Sigmoid colon (tissue), 7 donors: ENCODE measurements around the gene CD52. TPM values are rescaled to one million over a fixed set of nuclear protein-coding genes. Genes with fewer than 3 reads are reported as not detected.

Experiments
- DNase-seq: peaks from one replicate; pipeline ENCODE4 v3.0.0-alpha.2; 2019
- H3K27ac ChIP-seq, 4 donors: fragments of 200-600 bp; sonication (generic); one replicate each; pipeline ENCODE4 v1.5.1; 2016 to 2019; ENCODE audit warnings: mild to moderate bottlenecking in 1 of 4
- H3K27me3 ChIP-seq, 3 donors: fragments of 200-600 bp; sonication (generic); one replicate each; pipeline ENCODE4 v1.5.1; 2019; ENCODE audit warnings: mild to moderate bottlenecking in 1 of 3
- H3K36me3 ChIP-seq, 4 donors: fragments of 200-600 bp; sonication (generic); one replicate each; pipeline ENCODE4 v1.5.1; 2016 to 2019
- H3K4me1 ChIP-seq, 4 donors: fragments of 200-600 bp; sonication (generic); one replicate each; pipeline ENCODE4 v1.5.1; 2017 to 2019
- H3K4me3 ChIP-seq, 4 donors: fragments of 200-600 bp; sonication (generic); one replicate each; pipeline ENCODE4 v1.5.1; 2017 to 2019; ENCODE audit warnings: mild to moderate bottlenecking in 2 of 4, moderate library complexity in 1 of 4
- H3K9me3 ChIP-seq, 4 donors: fragments of 200-600 bp in 3 of 4; sonication (generic) in 3 of 4; one replicate each; pipeline versions ENCODE4 v1.5.1 to v1.6.1; 2013 to 2019
- CTCF ChIP-seq, 4 experiments: fragments of 450-650 bp in 3 of 4; fragments of 200-600 bp in 1 of 4; IDR thresholded peaks; one replicate each; pipeline ENCODE4 v1.5.1; 2016 to 2019; ENCODE audit warnings: antibody characterized with exemption in 4 of 4, mild to moderate bottlenecking in 3 of 4, moderate library complexity in 2 of 4
- EP300 ChIP-seq, 4 donors: sonication (generic); formaldehyde crosslinking; IDR thresholded peaks; one replicate each; pipeline ENCODE4 v1.6.1; 2017; ENCODE audit warnings: antibody characterized with exemption in 4 of 4
- POLR2A ChIP-seq, 2 donors: fragments of 450-650 bp; IDR thresholded peaks; one replicate each; pipeline ENCODE4 v1.6.1; 2016; ENCODE audit warnings: antibody characterized with exemption in 2 of 2, mild to moderate bottlenecking in 2 of 2, moderate library complexity in 2 of 2
- POLR2AphosphoS5 ChIP-seq, 4 donors: sonication (generic); formaldehyde crosslinking; IDR thresholded peaks; one replicate each; pipeline ENCODE4 v1.6.1; 2017; ENCODE audit warnings: antibody characterized with exemption in 4 of 4
- whole genome bisulfite sequencing, 2 donors: extraction: QIAGEN DNeasy Blood & Tissue Kit; methylation state at CpG; one replicate each; pipeline ENCODE4 v1.1.7; 2013; 5-methylcytosine and 5-hydroxymethylcytosine counted together
- intact Hi-C: fragments of 100-400 bp; cut with DNase I; formaldehyde crosslinking; loops from one replicate; pipeline ENCODE4 v1.15.1; 2023
- polyA plus RNA-seq, 3 donors: library from polyadenylated mRNA; stranded (reverse); fragments of 200-250 nt; gene quantifications; one replicate each; pipeline ENCODE4 v1.2.3, GENCODE V29; 2013
- total RNA-seq, 4 donors: library from RNA; depleted of rRNA; stranded (reverse); fragments of >200 nt; gene quantifications; one replicate each; pipeline ENCODE4 v1.1.0, GENCODE V29; 2016
- donor health status: healthy with polysubstance abuse.
- donor health status: Bipolar disorder and iron deficiency.
- donor health status: healthy.

The CD52 gene
- total and polyA plus RNA-seq, 7 donors = 1.6 to 556 (median 19.8) TPM; not detected in 2

- no peak overlapping the region for H3K4me3 ChIP-seq
Measured at GRCh38 chr1:26296340-26297056, 21.3 kb upstream of the CD52 start.

DNA sequence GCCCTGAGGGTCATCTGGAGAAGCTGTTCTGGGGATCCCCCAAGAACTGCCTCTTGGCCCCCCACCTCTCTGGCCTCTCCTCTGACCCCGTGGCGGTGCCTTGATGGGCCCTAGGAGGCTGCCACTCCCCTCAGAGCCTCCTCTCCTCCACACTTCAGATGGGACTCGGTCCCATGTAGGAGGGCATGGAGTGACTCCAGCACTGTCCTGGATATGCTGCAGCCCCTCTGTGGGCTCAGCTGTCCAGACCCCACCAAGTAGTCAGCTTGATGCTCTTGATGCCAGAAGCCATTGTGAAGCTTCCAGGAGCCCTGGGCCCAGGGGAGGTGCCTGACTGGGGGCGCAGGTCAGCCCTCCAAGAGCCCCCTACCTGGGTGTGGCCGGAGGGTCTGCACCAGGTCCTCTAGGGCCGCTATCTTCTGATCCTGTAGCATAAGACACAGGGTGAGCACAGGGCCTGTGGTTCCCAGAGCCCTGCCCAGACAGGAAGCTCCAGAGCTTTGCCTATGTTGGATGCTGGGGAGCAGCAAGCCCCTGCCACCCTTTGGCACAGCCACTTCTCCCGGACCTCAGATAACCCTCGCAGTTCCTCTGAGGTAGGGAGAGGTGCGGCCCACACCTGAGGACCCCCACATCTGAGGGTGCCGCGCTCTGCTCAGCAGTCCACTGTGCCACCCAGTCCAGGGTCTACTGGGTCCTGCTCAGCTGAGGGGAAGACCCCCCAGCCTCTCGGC, 20.5 kb upstream of the CD52 start:
- TF ChIP-seq CTCF (IDR thresholded peaks at IDR 0.05) = no peak
- no peak for TF ChIP-seq POLR2AphosphoS5 (IDR thresholded peaks at IDR 0.05)
- TF ChIP-seq EP300 (IDR thresholded peaks at IDR 0.05) = no peak
- no peak for TF ChIP-seq POLR2A (IDR thresholded peaks at IDR 0.05)
- Histone ChIP-seq H3K4me1 (no peaks in the 10 kb centered on the region), H3K27ac (no peak overlapping the region), H3K9me3 (no peaks in the 10 kb centered on the region), H3K36me3 (no peaks in the 10 kb centered on the region), H3K4me3 (no peak overlapping the region), H3K27me3 (no peaks in the 10 kb centered on the region)
- intact Hi-C loops = no loop called here
- DNase-seq = no peak
- 93 to 97% methylated on average over 12 of the region's 12 CpGs for WGBS, 2 donors

More at GRCh38 chr1:26296340-26297056, 21.3 kb upstream of the CD52 start:
- H3K36me3 ChIP-seq = no peaks in the 10 kb centered on the region
- H3K9me3 ChIP-seq = no peaks in the 10 kb centered on the region
- no peak for DNase-seq
- no peaks in the 10 kb centered on the region for H3K4me1 ChIP-seq
- TF ChIP-seq CTCF (IDR thresholded peaks at IDR 0.05) (no peak), POLR2A (IDR thresholded peaks at IDR 0.05) (no peak), EP300 (IDR thresholded peaks at IDR 0.05) (no peak), POLR2AphosphoS5 (IDR thresholded peaks at IDR 0.05) (no peak)
- intact Hi-C loops = no loop called here
- no peaks in the 10 kb centered on the region for H3K27me3 ChIP-seq
- H3K27ac ChIP-seq = no peak overlapping the region
- 88 to 91% methylated on average over 16 of the region's 16 CpGs for WGBS, 2 donors

- intact Hi-C loops = no loop called here
Measured at GRCh38 chr1:26297791-26298124, 20.0 kb upstream of the CD52 start.

GRCh38 chr1:26300578-26301275, 17.0 kb upstream of the CD52 start:
- H3K9me3 ChIP-seq = no peaks in the 10 kb centered on the region
- intact Hi-C loops = no loop called here
- DNase-seq = no peak
- H3K27ac ChIP-seq = no peak overlapping the region
- no peaks in the 10 kb centered on the region for H3K36me3 ChIP-seq
- TF ChIP-seq POLR2AphosphoS5 (IDR thresholded peaks at IDR 0.05) (no peak), EP300 (IDR thresholded peaks at IDR 0.05) (no peak), POLR2A (IDR thresholded peaks at IDR 0.05) (no peak), CTCF (IDR thresholded peaks at IDR 0.05) (no peak)
- no peak overlapping the region for H3K4me3 ChIP-seq
- H3K4me1 ChIP-seq = peaks cover 0 to 6% (median 3%) of the 10 kb centered on the region in 4 donors
- H3K27me3 ChIP-seq = no peaks in the 10 kb centered on the region
- 82 to 90% methylated on average over 11 of the region's 11 CpGs for WGBS, 2 donors

More at GRCh38 chr1:26297791-26298124, 20.0 kb upstream of the CD52 start:
- TF ChIP-seq CTCF (IDR thresholded peaks at IDR 0.05) = no peak
- TF ChIP-seq EP300 (IDR thresholded peaks at IDR 0.05) = no peak
- no peak for TF ChIP-seq POLR2A (IDR thresholded peaks at IDR 0.05)
- TF ChIP-seq POLR2AphosphoS5 (IDR thresholded peaks at IDR 0.05) = no peak
- H3K9me3 ChIP-seq = no peaks in the 10 kb centered on the region
- H3K27ac ChIP-seq = no peak overlapping the region
- H3K4me1 ChIP-seq = no peaks in the 10 kb centered on the region
- DNase-seq = no peak
- no peaks in the 10 kb centered on the region for H3K27me3 ChIP-seq
- no peak overlapping the region for H3K4me3 ChIP-seq
- 75% methylated on average over 6 of the region's 6 CpGs for whole genome bisulfite sequencing, 2 donors
- no peaks in the 10 kb centered on the region for H3K36me3 ChIP-seq
